Panc1 (cell line): ENCODE results near the gene THSD7B.

Source experiments
- SIN3A ChIP-seq: IDR thresholded peaks from 2 replicates; pipeline ENCODE4 v1.6.1; 2012; ENCODE audit warnings: low read depth, mild to moderate bottlenecking, low read length, moderate library complexity, borderline replicate concordance; ENCODE audit not compliant: insufficient read depth
- TF ChIP-seq, protein P1 (sequence below), 2 experiments: IDR thresholded peaks; 2 replicates each; pipeline ENCODE4 v1.6.1; 2011 to 2012; ENCODE audit warnings: low read depth in 2 of 2, control low read depth in 1 of 2, low read length in 1 of 2, mild to moderate bottlenecking in 1 of 2, moderate library complexity in 1 of 2; ENCODE audit not compliant: insufficient read depth in 1 of 2
- TF ChIP-seq, protein P2 (sequence below): fragments of 450-650 bp; IDR thresholded peaks from 2 replicates; pipeline ENCODE4 v1.5.1; 2017; ENCODE audit warnings: mild to moderate bottlenecking

DNA sequence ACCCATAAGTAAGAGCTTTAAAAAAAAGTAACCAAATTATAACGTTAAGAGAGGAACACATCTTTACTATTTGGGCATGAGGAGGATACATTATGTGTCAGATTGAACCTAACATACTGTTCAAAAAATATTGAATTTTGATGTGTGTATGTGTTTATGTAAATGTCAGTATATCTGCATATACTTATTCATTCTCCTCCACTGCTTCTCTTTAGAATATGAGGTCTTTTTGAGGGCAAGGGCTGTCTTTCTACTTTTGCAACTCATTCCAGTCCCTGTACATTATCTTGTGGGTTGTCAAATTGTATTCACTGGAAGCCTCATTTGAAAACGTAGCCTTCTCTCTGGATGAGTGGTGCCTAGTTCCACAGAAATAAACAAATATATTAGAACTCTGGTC lies 689.5 kb downstream of the THSD7B start:
- TF ChIP-seq, protein P1, sequence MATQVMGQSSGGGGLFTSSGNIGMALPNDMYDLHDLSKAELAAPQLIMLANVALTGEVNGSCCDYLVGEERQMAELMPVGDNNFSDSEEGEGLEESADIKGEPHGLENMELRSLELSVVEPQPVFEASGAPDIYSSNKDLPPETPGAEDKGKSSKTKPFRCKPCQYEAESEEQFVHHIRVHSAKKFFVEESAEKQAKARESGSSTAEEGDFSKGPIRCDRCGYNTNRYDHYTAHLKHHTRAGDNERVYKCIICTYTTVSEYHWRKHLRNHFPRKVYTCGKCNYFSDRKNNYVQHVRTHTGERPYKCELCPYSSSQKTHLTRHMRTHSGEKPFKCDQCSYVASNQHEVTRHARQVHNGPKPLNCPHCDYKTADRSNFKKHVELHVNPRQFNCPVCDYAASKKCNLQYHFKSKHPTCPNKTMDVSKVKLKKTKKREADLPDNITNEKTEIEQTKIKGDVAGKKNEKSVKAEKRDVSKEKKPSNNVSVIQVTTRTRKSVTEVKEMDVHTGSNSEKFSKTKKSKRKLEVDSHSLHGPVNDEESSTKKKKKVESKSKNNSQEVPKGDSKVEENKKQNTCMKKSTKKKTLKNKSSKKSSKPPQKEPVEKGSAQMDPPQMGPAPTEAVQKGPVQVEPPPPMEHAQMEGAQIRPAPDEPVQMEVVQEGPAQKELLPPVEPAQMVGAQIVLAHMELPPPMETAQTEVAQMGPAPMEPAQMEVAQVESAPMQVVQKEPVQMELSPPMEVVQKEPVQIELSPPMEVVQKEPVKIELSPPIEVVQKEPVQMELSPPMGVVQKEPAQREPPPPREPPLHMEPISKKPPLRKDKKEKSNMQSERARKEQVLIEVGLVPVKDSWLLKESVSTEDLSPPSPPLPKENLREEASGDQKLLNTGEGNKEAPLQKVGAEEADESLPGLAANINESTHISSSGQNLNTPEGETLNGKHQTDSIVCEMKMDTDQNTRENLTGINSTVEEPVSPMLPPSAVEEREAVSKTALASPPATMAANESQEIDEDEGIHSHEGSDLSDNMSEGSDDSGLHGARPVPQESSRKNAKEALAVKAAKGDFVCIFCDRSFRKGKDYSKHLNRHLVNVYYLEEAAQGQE (IDR thresholded peaks at IDR 0.05; ENCODE audit: insufficient read depth in 1 of 2, low read depth in 2 of 2, low read length in 1 of 2) = no peak
- no peak for TF ChIP-seq SIN3A
- TF ChIP-seq, protein P2, sequence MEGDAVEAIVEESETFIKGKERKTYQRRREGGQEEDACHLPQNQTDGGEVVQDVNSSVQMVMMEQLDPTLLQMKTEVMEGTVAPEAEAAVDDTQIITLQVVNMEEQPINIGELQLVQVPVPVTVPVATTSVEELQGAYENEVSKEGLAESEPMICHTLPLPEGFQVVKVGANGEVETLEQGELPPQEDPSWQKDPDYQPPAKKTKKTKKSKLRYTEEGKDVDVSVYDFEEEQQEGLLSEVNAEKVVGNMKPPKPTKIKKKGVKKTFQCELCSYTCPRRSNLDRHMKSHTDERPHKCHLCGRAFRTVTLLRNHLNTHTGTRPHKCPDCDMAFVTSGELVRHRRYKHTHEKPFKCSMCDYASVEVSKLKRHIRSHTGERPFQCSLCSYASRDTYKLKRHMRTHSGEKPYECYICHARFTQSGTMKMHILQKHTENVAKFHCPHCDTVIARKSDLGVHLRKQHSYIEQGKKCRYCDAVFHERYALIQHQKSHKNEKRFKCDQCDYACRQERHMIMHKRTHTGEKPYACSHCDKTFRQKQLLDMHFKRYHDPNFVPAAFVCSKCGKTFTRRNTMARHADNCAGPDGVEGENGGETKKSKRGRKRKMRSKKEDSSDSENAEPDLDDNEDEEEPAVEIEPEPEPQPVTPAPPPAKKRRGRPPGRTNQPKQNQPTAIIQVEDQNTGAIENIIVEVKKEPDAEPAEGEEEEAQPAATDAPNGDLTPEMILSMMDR = no peak
